Mesenchymal stem cell (in vitro differentiated cells and primary cell): ENCODE data around the gene CDKN2AIP.
A peak's percentile ranks its signal among the peaks of the same experiment; 100 is the strongest.

Experiments
- DNase-seq: peaks from one replicate; pipeline ENCODE4 v3.0.0-alpha.2; 2013
- H2AFZ ChIP-seq: one replicate; pipeline ENCODE4 v1.6.1; 2013; ENCODE audit warnings: low read depth, mild to moderate bottlenecking, control low read depth, inconsistent platforms, low read length, moderate library complexity
- H2AK5ac ChIP-seq: 2 replicates; pipeline ENCODE4 v1.6.1; 2013; ENCODE audit warnings: low read length, moderate library complexity, mild to moderate bottlenecking, inconsistent platforms; ENCODE audit not compliant: severe bottlenecking
- H2BK120ac ChIP-seq: one replicate; pipeline ENCODE4 v1.6.1; 2013; ENCODE audit warnings: low read depth, mild to moderate bottlenecking, inconsistent platforms, low read length, moderate library complexity
- H2BK12ac ChIP-seq, 2 experiments: one replicate each; pipeline ENCODE4 v1.6.1; 2013; ENCODE audit warnings: inconsistent platforms in 2 of 2, low read length in 2 of 2, mild to moderate bottlenecking in 2 of 2, moderate library complexity in 2 of 2, control low read depth in 1 of 2
- H2BK15ac ChIP-seq: one replicate; pipeline ENCODE4 v1.6.1; 2013; ENCODE audit warnings: mild to moderate bottlenecking, low read depth, inconsistent platforms; ENCODE audit not compliant: poor library complexity, severe bottlenecking
- H2BK5ac ChIP-seq: 2 replicates; pipeline ENCODE4 v1.6.1; 2013; ENCODE audit warnings: low read depth, mild to moderate bottlenecking, low read length, control low read depth, inconsistent platforms; ENCODE audit not compliant: poor library complexity, severe bottlenecking
- H3K14ac ChIP-seq, 2 experiments: one replicate each; pipeline ENCODE4 v1.6.1; 2013; ENCODE audit warnings: inconsistent platforms in 2 of 2, low read length in 2 of 2, control low read depth in 1 of 2, mild to moderate bottlenecking in 1 of 2, moderate library complexity in 1 of 2
- H3K18ac ChIP-seq, 2 experiments: one replicate each; pipeline ENCODE4 v1.6.1; 2013; ENCODE audit warnings: inconsistent platforms in 2 of 2, low read length in 2 of 2, control low read depth in 1 of 2, low read depth in 1 of 2, mild to moderate bottlenecking in 1 of 2
- H3K23ac ChIP-seq, 2 experiments: one replicate each; pipeline ENCODE4 v1.6.1; 2013; ENCODE audit warnings: inconsistent platforms in 2 of 2, low read length in 2 of 2, mild to moderate bottlenecking in 2 of 2, moderate library complexity in 2 of 2, control low read depth in 1 of 2
- H3K27ac ChIP-seq: 2 replicates; pipeline ENCODE4 v1.5.1; 2013; ENCODE audit warnings: mild to moderate bottlenecking, moderate library complexity, low read length, control low read depth, inconsistent platforms; ENCODE audit not compliant: poor library complexity, severe bottlenecking
- H3K27me3 ChIP-seq, 2 experiments: 2 replicates each; pipeline versions ENCODE4 v1.6.1 to v1.7.0; 2013; ENCODE audit warnings: low read length in 2 of 2, mild to moderate bottlenecking in 2 of 2, moderate library complexity in 2 of 2, control low read depth in 1 of 2, inconsistent platforms in 1 of 2; ENCODE audit not compliant: control insufficient read depth in 1 of 2, insufficient read depth in 1 of 2
- H3K36me3 ChIP-seq, 2 experiments: 2 replicates each; pipeline versions ENCODE4 v1.6.1 to v1.7.0; 2013; ENCODE audit warnings: low read length in 2 of 2, control low read depth in 1 of 2, inconsistent platforms in 1 of 2, low read depth in 1 of 2, mild to moderate bottlenecking in 1 of 2; ENCODE audit not compliant: insufficient read depth in 2 of 2, control insufficient read depth in 1 of 2
- H3K4ac ChIP-seq, 2 experiments: one replicate each; pipeline ENCODE4 v1.6.1; 2013; ENCODE audit warnings: inconsistent platforms in 2 of 2, low read length in 2 of 2, mild to moderate bottlenecking in 2 of 2, moderate library complexity in 2 of 2, control low read depth in 1 of 2, low read depth in 1 of 2
- H3K4me1 ChIP-seq: 2 replicates; pipeline ENCODE4 v1.6.1; 2013; ENCODE audit warnings: low read depth, low read length, control low read depth; ENCODE audit not compliant: control insufficient read depth, insufficient read depth
- H3K4me2 ChIP-seq: 2 replicates; pipeline ENCODE4 v1.6.1; 2013; ENCODE audit warnings: low read length, mild to moderate bottlenecking, inconsistent platforms; ENCODE audit not compliant: poor library complexity, severe bottlenecking
- H3K4me3 ChIP-seq, 2 experiments: 2 replicates each; pipeline versions ENCODE4 v1.5.1 to v1.7.0; 2013; ENCODE audit warnings: low read length in 2 of 2, mild to moderate bottlenecking in 2 of 2, control low read depth in 1 of 2, low read depth in 1 of 2; ENCODE audit not compliant: insufficient read depth in 1 of 2
- H3K79me1 ChIP-seq: replicated peaks from 2 replicates; pipeline ENCODE4 v1.6.1; 2013; ENCODE audit warnings: mild to moderate bottlenecking, control low read depth, low read length, inconsistent platforms; ENCODE audit not compliant: poor library complexity, severe bottlenecking
- H3K9ac ChIP-seq: 2 replicates; pipeline ENCODE4 v1.7.0; 2013; ENCODE audit warnings: mild to moderate bottlenecking, low read length, moderate library complexity
- H3K9me3 ChIP-seq: 2 replicates; pipeline ENCODE4 v1.7.0; 2013; ENCODE audit warnings: mild to moderate bottlenecking, low read length; ENCODE audit not compliant: control insufficient read depth
- H4K8ac ChIP-seq: one replicate; pipeline ENCODE4 v1.6.1; 2013; ENCODE audit warnings: inconsistent platforms, mild to moderate bottlenecking, low read length, moderate library complexity
- H4K91ac ChIP-seq: one replicate; pipeline ENCODE4 v1.6.1; 2013; ENCODE audit warnings: mild to moderate bottlenecking, low read length, inconsistent platforms
- WGBS: methylation state at CpG from one replicate; pipeline ENCODE4 v1.1.7; 2013; ENCODE audit warnings: mixed read lengths; 5-methylcytosine and 5-hydroxymethylcytosine counted together

The CDKN2AIP gene

GRCh38 chr4:183400035-183400434 is 44.4 kb upstream of the CDKN2AIP start:
- H3K18ac ChIP-seq: no peak overlapping the region
- no peak overlapping the region for H3K27ac ChIP-seq
- H3K9me3 ChIP-seq: no peaks in the 10 kb centered on the region
- WGBS: 94% methylated on average over 4 of the region's 5 CpGs
- no peak for DNase-seq
- H3K14ac ChIP-seq: no peak overlapping the region
- no peak overlapping the region for H2AK5ac ChIP-seq
- H2BK15ac ChIP-seq: no peak overlapping the region
- H2BK120ac ChIP-seq: no peak overlapping the region
- no peaks in the 10 kb centered on the region for H3K36me3 ChIP-seq
- H2AFZ ChIP-seq: no peak overlapping the region
- no peaks in the 10 kb centered on the region for H3K79me1 ChIP-seq
- no peak overlapping the region for H2BK12ac ChIP-seq
- H3K4me1 ChIP-seq: peaks cover 6% of the 10 kb centered on the region
- H3K9ac ChIP-seq: no peak overlapping the region
- no peak overlapping the region for H3K23ac ChIP-seq
- H3K4me3 ChIP-seq: peak overlapping the region in 1 of 2 experiments; percentile 61
- no peak overlapping the region for H3K4me2 ChIP-seq
- H3K27me3 ChIP-seq: peaks cover 0 to 8% of the 10 kb centered on the region in 2 experiments
- no peak overlapping the region for H2BK5ac ChIP-seq
- no peak overlapping the region for H3K4ac ChIP-seq
- no peak overlapping the region for H4K91ac ChIP-seq
- no peak overlapping the region for H4K8ac ChIP-seq

GRCh38 chr4:183401473-183401872 is 43.0 kb upstream of the CDKN2AIP start:
- H2AK5ac ChIP-seq: no peak overlapping the region
- no peak overlapping the region for H2BK12ac ChIP-seq
- H3K4ac ChIP-seq: no peak overlapping the region
- no peak overlapping the region for H4K8ac ChIP-seq
- no peak overlapping the region for H3K18ac ChIP-seq
- no peak overlapping the region for H3K23ac ChIP-seq
- no peak overlapping the region for H3K4me2 ChIP-seq
- no peak overlapping the region for H3K4me3 ChIP-seq
- DNase-seq: no peak
- no peak overlapping the region for H2BK5ac ChIP-seq
- no peak overlapping the region for H2BK120ac ChIP-seq
- H3K14ac ChIP-seq: no peak overlapping the region
- 94% methylated on average over 2 of the region's 4 CpGs for WGBS
- no peak overlapping the region for H3K9ac ChIP-seq
- no peaks in the 10 kb centered on the region for H3K9me3 ChIP-seq
- H3K79me1 ChIP-seq: no peaks in the 10 kb centered on the region
- no peaks in the 10 kb centered on the region for H3K36me3 ChIP-seq
- no peak overlapping the region for H4K91ac ChIP-seq
- H2AFZ ChIP-seq: no peak overlapping the region
- H3K27ac ChIP-seq: no peak overlapping the region
- peaks cover 6% of the 10 kb centered on the region for H3K4me1 ChIP-seq
- H3K27me3 ChIP-seq: peaks cover 0 to 8% of the 10 kb centered on the region in 2 experiments
- no peak overlapping the region for H2BK15ac ChIP-seq

GRCh38 chr4:183402771-183403170 is 41.7 kb upstream of the CDKN2AIP start:
- no peak overlapping the region for H3K23ac ChIP-seq
- no peak overlapping the region for H3K27ac ChIP-seq
- no peak overlapping the region for H2AK5ac ChIP-seq
- no peak overlapping the region for H3K18ac ChIP-seq
- no peaks in the 10 kb centered on the region for H3K9me3 ChIP-seq
- WGBS: 72% methylated on average over 3 of the region's 4 CpGs
- H2AFZ ChIP-seq: no peak overlapping the region
- no peak overlapping the region for H3K4me2 ChIP-seq
- H3K79me1 ChIP-seq: no peaks in the 10 kb centered on the region
- H2BK5ac ChIP-seq: no peak overlapping the region
- no peak overlapping the region for H2BK120ac ChIP-seq
- no peak overlapping the region for H4K8ac ChIP-seq
- H3K4ac ChIP-seq: no peak overlapping the region
- H3K14ac ChIP-seq: no peak overlapping the region
- H2BK15ac ChIP-seq: no peak overlapping the region
- no peak overlapping the region for H4K91ac ChIP-seq
- H3K4me3 ChIP-seq: no peak overlapping the region
- no peak overlapping the region for H3K9ac ChIP-seq
- H3K4me1 ChIP-seq: peaks cover 7% of the 10 kb centered on the region
- no peak overlapping the region for H2BK12ac ChIP-seq
- H3K36me3 ChIP-seq: no peaks in the 10 kb centered on the region
- peaks cover 0 to 8% of the 10 kb centered on the region in 2 experiments for H3K27me3 ChIP-seq
- peak; percentile 6 for DNase-seq

GRCh38 chr4:183403486-183403885 is 41.0 kb upstream of the CDKN2AIP start:
- WGBS: 84% methylated on average over 8 of the region's 9 CpGs
- Histone ChIP-seq H4K91ac (no peak overlapping the region), H3K18ac (no peak overlapping the region), H2AFZ (no peak overlapping the region), H2BK15ac (no peak overlapping the region), H3K27me3 (peaks cover 0 to 8% of the 10 kb centered on the region in 2 experiments), H2BK12ac (no peak overlapping the region), H2BK120ac (no peak overlapping the region), H3K4me3 (no peak overlapping the region), H3K14ac (no peak overlapping the region), H3K4me2 (no peak overlapping the region), H3K4ac (no peak overlapping the region), H3K9me3 (no peaks in the 10 kb centered on the region), H3K27ac (no peak overlapping the region), H3K9ac (no peak overlapping the region), H4K8ac (no peak overlapping the region), H3K36me3 (no peaks in the 10 kb centered on the region), H3K4me1 (peaks cover 1% of the 10 kb centered on the region), H3K79me1 (no peaks in the 10 kb centered on the region), H2AK5ac (no peak overlapping the region), H3K23ac (no peak overlapping the region), H2BK5ac (no peak overlapping the region)
- no peak for DNase-seq
